NT2/D1 (cell line): ENCODE measurements around the gene IL3.

Source experiments
- SUZ12 ChIP-seq: IDR thresholded peaks from 2 replicates; pipeline ENCODE4 v1.6.1; 2011; ENCODE audit not compliant: insufficient read length, insufficient read depth; ENCODE audit errors: extremely low read depth
- YY1 ChIP-seq: IDR thresholded peaks from 2 replicates; pipeline ENCODE4 v1.6.1; 2011; ENCODE audit not compliant: insufficient read length, insufficient read depth
- ZNF274 ChIP-seq: IDR thresholded peaks from 2 replicates; pipeline ENCODE4 v1.6.1; 2011; ENCODE audit warnings: mild to moderate bottlenecking, low read depth, low read length

- TF ChIP-seq YY1 (no peak), SUZ12 (no peak), ZNF274 (no peak)
These were observed 42.5 kb downstream of the IL3 start for GRCh38 chr5:132102944-132103331.
